Activated naive CD4-positive, alpha-beta T cell treated with anti-CD3 and anti-CD28 coated beads for 36 hours (primary cell): Measurements from ENCODE around the gene SYTL3. TPM values are rescaled to one million over a fixed set of nuclear protein-coding genes. Genes with fewer than 3 reads are reported as not detected.

Experiments used
- CTCF ChIA-PET: fragments of 350-600 bp; sonication (Branson Sonifier 250); formaldehyde crosslinking; loops from one replicate; lab custom pipeline; 2021; ENCODE audit warnings: antibody characterized with exemption; lab: Charles Lee
- DNase-seq: peaks from one replicate; pipeline ENCODE4 v3.0.0-alpha.2; 2020
- H3K27ac Mint-ChIP-seq: one replicate; pipeline ENCODE4 v1.8.0; 2021; ENCODE audit warnings: mild to moderate bottlenecking, mixed read lengths
- H3K27me3 Mint-ChIP-seq: one replicate; pipeline ENCODE4 v1.8.0; 2021; ENCODE audit warnings: low read depth, mixed read lengths
- H3K36me3 Mint-ChIP-seq: one replicate; pipeline ENCODE4 v1.8.0; 2021; ENCODE audit warnings: low read depth, mixed read lengths
- H3K4me1 Mint-ChIP-seq: one replicate; pipeline ENCODE4 v1.8.0; 2021; ENCODE audit warnings: low read depth, mixed read lengths
- H3K4me3 Mint-ChIP-seq: one replicate; pipeline ENCODE4 v1.8.0; 2021; ENCODE audit warnings: mild to moderate bottlenecking, moderate library complexity, mixed read lengths
- H3K9me3 Mint-ChIP-seq: one replicate; pipeline ENCODE4 v1.8.0; 2021; ENCODE audit warnings: mixed read lengths
- intact Hi-C: fragments of 100-400 bp; cut with micrococcal nuclease; formaldehyde crosslinking; loops from one replicate; pipeline ENCODE4 v1.15.1; 2023
- total RNA-seq, 2 experiments: library from RNA; stranded (reverse); gene quantifications; one replicate each; pipeline ENCODE4 v1.2.3, GENCODE V29; 2021

Gene SYTL3
- total RNA-seq, 2 experiments from 2014 or later, result 115 to 120 TPM

DNA sequence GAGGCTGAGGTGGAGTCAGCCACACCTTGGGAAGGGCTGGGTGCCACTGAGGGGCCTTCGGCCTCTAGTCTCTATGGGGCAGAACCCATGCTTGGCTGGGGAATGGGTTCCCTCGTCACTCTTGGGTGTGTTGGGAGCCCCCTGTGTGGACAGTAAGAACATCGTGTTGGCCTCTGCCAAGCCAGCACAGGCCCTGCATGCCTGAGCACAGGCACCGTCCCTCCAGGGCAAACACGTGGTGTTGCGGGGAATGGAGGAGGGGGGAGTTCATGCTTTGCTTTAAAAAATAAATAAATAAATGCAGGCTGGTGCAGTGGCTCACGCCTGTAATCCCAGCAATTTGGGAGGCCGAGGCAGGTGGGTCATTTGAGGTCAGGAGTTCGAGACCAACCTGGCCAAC lies 106.3 kb downstream of the SYTL3 start:
- Mint-ChIP-seq H3K4me1 (no peaks in the 10 kb centered on the region), H3K36me3 (peaks cover 28% of the 10 kb centered on the region), H3K27ac (no peak overlapping the region), H3K9me3 (no peaks in the 10 kb centered on the region), H3K27me3 (no peaks in the 10 kb centered on the region), H3K4me3 (no peak overlapping the region)
- CTCF ChIA-PET, result no interaction called here
- intact Hi-C loops, result no loop called here
- no peak for DNase-seq

DNA sequence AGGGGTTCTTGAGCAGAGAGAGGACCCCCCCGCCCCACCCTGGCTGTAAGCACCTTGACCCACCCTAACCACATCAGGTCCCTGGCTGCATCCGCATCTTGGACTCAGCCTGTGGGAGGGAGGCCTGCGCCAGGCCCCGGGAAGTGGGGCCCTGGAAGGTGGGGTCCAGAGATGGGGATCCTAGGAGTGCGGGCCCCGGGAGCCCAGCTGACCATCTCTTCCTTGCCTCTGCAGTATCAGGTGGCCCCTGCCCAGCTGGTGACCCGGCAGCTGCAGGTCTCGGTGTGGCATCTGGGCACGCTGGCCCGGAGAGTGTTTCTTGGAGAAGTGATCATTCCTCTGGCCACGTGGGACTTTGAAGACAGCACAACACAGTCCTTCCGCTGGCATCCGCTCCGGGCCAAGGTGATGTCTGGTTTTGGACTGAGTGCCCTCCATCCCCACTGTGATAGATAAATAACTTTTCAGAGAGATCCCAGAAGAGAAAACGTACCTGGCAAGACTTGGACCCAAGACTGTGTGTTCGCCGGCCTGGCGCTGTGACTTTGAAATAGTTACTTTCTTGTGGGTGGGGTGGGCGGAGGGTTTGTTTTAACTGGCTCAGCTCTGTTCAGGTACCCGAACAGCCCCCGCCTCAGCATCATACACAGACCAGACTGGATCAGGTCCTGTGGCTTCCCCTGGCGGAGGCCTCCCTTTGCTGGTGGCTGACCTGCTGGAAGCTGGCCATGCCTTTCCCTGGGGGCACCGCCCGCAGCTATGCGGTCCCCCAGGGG lies 107.3 kb downstream of the SYTL3 start:
- Mint-ChIP-seq H3K4me1 (no peaks in the 10 kb centered on the region), H3K27ac (no peak overlapping the region), H3K9me3 (no peaks in the 10 kb centered on the region), H3K36me3 (peaks cover 28% of the 10 kb centered on the region), H3K4me3 (no peak overlapping the region), H3K27me3 (no peaks in the 10 kb centered on the region)
- CTCF ChIA-PET, result no interaction called here
- no peak for DNase-seq
- intact Hi-C loops, result no loop called here

DNA sequence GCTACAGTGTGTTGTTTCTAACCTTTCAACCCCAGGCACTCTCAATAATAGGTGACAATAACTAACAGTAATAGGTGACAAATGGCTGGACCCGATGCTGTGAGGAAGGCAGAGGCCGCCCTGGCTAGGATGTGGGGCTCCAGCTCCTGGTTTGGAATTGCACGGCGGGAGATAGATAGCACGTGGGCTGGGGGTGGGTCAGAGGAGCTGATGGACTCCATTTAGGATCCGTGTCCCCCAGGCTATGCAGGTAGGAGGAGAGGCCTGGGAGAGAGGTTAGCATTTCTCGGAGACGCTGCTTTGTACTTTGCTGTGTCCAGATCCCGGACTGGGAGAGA lies 107.9 kb downstream of the SYTL3 start:
- intact Hi-C loops, result no loop called here
- H3K4me3 Mint-ChIP-seq, result no peak overlapping the region
- peaks cover 31% of the 10 kb centered on the region for H3K36me3 Mint-ChIP-seq
- no peaks in the 10 kb centered on the region for H3K9me3 Mint-ChIP-seq
- H3K27ac Mint-ChIP-seq, result no peak overlapping the region
- DNase-seq, result no peak
- no peaks in the 10 kb centered on the region for H3K27me3 Mint-ChIP-seq
- CTCF ChIA-PET, result no interaction called here
- no peaks in the 10 kb centered on the region for H3K4me1 Mint-ChIP-seq

DNA sequence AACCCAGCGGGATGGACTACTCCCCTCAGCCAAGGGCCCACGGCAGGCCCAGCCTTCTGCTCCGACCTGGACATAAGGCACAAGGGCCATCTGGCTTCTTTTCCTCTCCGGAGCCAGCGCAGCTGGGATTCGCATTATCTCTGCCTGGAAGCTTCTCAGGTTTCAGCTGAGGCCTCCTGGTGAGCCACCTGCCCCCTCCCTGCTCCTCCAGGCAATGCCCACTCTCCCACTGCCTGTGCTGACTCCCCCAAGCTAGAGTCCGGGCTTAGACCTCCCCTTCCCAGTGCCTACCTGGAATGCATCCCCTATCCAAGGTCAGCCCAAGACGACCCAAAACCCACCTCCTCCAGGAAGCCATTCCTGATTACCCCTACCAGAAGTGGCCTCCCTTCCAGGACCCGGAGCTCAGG lies 108.6 kb downstream of the SYTL3 start:
- no peak overlapping the region for H3K4me3 Mint-ChIP-seq
- CTCF ChIA-PET, result no interaction called here
- peaks cover 35% of the 10 kb centered on the region for H3K36me3 Mint-ChIP-seq
- H3K27me3 Mint-ChIP-seq, result no peaks in the 10 kb centered on the region
- no peaks in the 10 kb centered on the region for H3K9me3 Mint-ChIP-seq
- intact Hi-C loops, result no loop called here
- no peak overlapping the region for H3K27ac Mint-ChIP-seq
- no peak for DNase-seq
- H3K4me1 Mint-ChIP-seq, result no peaks in the 10 kb centered on the region

DNA sequence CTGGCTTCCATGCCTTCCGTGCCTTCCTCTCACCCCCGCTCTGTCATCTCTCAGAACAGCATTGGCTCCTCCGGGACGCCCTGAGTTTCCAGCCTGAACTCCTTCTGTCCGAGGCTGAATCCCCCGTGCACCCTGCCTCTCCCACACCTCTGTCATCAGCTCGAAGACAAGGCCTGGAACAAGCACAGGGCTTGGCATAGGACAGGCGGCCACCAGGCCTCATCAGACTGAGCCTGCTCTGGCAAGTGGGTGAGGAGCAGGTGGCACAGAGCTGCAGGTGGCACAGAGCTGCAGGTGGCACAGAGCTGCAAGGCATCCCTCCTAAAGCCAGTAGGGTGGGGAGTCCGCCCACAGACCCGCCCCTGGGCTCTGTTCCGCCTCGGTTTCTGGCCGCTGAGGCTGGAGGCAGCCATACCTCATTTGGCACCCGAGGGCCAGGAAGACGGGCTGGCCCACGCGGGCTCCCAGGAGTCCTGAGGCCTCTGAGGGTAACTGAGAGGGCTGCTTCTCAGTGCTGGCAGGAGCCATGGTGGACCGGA lies 109.2 kb downstream of the SYTL3 start:
- no peak for DNase-seq
- no peaks in the 10 kb centered on the region for H3K27me3 Mint-ChIP-seq
- CTCF ChIA-PET, result no interaction called here
- peaks cover 38% of the 10 kb centered on the region for H3K36me3 Mint-ChIP-seq
- no peak overlapping the region for H3K27ac Mint-ChIP-seq
- H3K4me1 Mint-ChIP-seq, result no peaks in the 10 kb centered on the region
- intact Hi-C loops, result no loop called here
- H3K4me3 Mint-ChIP-seq, result no peak overlapping the region
- H3K9me3 Mint-ChIP-seq, result no peaks in the 10 kb centered on the region

DNA sequence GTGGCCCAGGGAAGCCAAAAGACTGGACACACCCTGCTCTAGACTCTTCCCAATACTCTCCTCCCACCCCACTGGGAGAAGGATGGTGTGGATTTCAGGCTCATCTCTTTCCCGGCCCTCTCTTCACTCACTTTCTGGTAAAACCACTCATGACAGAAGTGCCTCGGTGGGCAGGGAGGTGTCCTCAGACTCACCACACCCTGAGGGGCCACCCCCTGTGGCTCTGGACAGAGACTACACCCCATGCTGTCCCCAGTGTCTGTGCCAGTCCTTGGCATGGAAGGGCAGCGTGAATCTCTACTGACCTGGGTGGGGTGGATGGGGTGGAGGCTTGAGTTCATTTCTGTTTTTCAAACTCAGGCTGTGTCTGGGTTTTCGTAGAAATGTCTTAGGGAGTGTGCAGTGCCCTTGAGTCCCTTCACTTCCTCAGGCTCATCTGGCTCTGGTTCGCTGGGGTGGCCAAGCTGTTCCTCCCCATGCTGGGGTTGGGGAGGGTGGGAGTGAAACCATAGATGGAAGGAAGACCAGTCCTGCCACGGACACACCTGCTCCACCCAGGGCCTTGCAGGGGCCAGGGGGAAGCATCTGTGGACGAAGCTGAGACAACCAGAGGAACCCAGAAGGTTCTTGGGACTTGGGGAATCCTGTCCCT lies 110.2 kb downstream of the SYTL3 start:
- Mint-ChIP-seq H3K36me3 (peaks cover 40% of the 10 kb centered on the region), H3K27me3 (no peaks in the 10 kb centered on the region), H3K4me3 (no peak overlapping the region), H3K4me1 (no peaks in the 10 kb centered on the region), H3K27ac (no peak overlapping the region), H3K9me3 (no peaks in the 10 kb centered on the region)
- CTCF ChIA-PET, result interaction anchor here (0.7 kb wide), 1 partner anchor 19 kb away, joined by 3 read pairs; no protein-coding TSS in a partner anchor
- intact Hi-C loops, result no loop called here
- DNase-seq, result no peak

DNA sequence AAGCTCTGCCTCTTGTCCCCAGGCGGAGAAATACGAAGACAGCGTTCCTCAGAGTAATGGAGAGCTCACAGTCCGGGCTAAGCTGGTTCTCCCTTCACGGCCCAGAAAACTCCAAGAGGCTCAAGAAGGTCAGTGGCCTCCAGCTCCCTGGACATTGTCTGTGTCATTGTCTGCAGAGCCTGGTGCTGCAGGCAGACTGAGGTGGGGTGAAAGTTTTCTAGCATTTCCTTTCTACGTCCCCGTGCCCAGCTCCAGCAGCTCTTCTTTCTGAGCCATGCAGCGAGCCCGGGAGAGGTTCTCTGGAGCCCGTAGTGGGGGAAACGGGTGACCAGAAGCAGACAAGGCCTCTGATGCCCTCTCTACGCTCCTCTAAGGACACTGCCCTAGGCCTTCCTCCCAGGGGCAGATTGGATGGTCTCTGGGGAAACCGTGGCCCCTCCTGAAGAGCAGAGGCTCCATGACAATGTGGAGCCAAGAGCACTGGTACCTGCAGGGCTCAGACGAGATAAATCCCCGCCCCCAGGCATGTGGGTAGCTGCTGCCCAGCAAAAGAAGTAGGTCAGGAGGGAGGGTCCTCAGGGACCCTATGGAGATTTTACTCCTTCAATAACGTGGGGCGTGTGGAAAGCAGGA lies 110.9 kb downstream of the SYTL3 start:
- Mint-ChIP-seq H3K27me3 (no peaks in the 10 kb centered on the region), H3K4me1 (no peaks in the 10 kb centered on the region), H3K9me3 (no peaks in the 10 kb centered on the region), H3K27ac (no peak overlapping the region), H3K36me3 (peaks cover 41% of the 10 kb centered on the region), H3K4me3 (no peak overlapping the region)
- intact Hi-C loops, result no loop called here
- DNase-seq, result no peak
- CTCF ChIA-PET, result no interaction called here

DNA sequence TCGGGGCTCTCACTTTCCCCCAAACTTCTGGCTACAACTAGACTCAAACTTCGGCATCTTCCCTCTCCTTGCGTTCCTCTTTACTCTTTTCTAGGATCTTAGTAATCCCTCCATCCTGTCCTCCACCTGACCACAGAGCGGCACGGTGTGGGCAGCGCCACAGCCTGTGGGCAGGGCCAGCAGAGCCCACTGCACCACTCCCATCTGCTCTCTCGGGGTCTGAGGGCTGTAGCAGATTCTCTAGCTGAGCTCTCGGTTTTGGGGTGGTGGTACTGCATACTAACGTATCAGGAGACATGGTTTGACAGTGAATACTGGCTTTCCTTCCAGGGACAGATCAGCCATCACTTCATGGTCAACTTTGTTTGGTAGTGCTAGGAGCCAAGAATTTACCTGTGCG lies 111.9 kb downstream of the SYTL3 start:
- intact Hi-C loops, result no loop called here
- no peak overlapping the region for H3K27ac Mint-ChIP-seq
- peaks cover 46% of the 10 kb centered on the region for H3K36me3 Mint-ChIP-seq
- H3K9me3 Mint-ChIP-seq, result no peaks in the 10 kb centered on the region
- no peaks in the 10 kb centered on the region for H3K4me1 Mint-ChIP-seq
- no peak for DNase-seq
- no peak overlapping the region for H3K4me3 Mint-ChIP-seq
- H3K27me3 Mint-ChIP-seq, result no peaks in the 10 kb centered on the region
- CTCF ChIA-PET, result no interaction called here

DNA sequence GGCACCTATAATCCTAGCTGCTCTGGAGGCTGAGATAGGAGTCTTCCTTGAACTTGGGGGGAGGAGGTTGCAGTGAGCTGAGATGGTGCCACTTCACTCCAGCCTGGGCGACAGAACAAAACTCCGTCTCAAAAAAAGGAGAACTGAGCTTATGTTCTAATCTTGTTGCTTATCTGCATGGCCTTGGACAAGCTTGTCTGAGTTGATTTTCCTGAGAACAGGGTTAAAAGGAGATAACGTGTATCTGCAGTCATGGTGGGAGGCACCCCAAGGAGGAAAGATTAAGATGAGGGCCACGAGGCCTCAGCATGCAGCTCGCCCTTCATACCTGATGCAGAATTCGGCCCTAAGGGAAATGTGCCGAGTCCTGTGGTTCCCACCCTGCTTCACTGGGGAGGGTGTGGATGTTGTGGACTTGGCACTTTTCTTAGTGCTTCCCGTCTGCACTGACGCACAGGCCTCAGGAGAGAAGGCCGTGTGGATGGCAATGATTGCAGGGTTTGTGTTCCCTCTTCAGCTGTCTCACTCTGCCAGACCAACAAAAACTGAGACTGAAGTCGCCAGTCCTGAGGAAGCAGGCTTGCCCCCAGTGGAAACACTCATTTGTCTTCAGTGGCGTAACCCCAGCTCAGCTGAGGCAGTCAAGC lies 113.1 kb downstream of the SYTL3 start:
- H3K36me3 Mint-ChIP-seq, result peaks cover 47% of the 10 kb centered on the region
- H3K27me3 Mint-ChIP-seq, result no peaks in the 10 kb centered on the region
- no peaks in the 10 kb centered on the region for H3K4me1 Mint-ChIP-seq
- no peak overlapping the region for H3K4me3 Mint-ChIP-seq
- no peaks in the 10 kb centered on the region for H3K9me3 Mint-ChIP-seq
- H3K27ac Mint-ChIP-seq, result peak overlapping the region; percentile 34
- CTCF ChIA-PET, result no interaction called here
- DNase-seq, result no peak
- intact Hi-C loops, result no loop called here

DNA sequence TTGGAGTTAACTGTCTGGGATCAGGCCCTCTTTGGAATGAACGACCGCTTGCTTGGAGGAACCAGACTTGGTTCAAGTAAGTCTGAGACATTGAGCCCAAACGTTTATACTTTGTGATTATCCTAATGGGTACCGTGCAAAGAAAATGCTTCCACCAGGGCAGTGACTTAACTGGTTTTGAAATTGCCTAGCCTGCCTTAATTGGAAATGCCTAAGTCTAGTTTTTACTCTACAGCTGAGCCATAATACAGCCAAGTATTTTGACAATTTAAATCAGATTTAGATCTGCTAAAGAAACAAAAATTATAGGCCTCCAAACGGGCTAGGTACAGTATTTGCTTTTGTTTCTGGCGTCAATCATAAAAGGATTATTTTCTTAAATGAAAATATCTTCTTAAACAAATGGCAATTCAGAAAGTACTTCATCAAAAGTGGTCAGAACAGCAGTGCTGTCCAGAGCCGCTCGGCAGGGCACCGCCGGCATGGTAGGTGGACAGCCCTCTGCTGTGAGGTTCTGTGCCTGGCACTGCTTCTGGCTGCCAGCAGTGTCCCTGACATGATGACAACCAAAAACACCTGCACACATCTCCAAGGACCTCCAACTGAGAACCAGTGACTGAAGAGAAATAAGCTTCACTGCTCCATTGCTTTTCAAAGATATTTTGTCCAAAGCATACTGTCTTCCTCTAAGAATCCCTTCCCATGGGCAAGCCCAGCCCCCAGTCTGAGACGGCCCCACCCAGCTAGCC lies 113.8 kb downstream of the SYTL3 start:
- Mint-ChIP-seq H3K36me3 (peaks cover 50% of the 10 kb centered on the region), H3K4me3 (no peak overlapping the region), H3K27me3 (no peaks in the 10 kb centered on the region), H3K9me3 (no peaks in the 10 kb centered on the region), H3K27ac (peak overlapping the region; percentile 78), H3K4me1 (no peaks in the 10 kb centered on the region)
- CTCF ChIA-PET, result no interaction called here
- intact Hi-C loops, result no loop called here
- DNase-seq, result no peak

DNA sequence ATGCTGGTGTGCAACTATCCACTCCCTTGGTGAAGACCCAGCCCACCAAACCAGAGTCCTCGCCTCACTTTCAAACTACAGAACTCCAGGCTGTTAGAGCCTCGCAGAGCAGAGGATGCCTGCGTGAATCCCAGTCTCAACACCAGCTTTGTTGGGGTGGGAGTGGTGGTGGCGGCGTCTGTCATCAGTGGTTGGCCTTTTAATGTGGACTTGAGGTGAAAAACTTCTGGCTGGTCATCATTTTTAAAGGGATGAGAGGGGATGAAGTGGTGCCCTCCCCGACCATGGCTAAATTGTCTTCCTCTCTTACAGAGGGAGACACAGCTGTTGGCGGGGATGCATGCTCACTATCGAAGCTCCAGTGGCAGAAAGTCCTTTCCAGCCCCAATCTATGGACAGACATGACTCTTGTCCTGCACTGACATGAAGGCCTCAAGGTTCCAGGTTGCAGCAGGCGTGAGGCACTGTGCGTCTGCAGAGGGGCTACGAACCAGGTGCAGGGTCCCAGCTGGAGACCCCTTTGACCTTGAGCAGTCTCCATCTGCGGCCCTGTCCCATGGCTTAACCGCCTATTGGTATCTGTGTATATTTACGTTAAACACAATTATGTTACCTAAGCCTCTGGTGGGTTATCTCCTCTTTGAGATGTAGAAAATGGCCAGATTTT lies 114.5 kb downstream of the SYTL3 start:
- Mint-ChIP-seq H3K9me3 (no peaks in the 10 kb centered on the region), H3K27ac (peak overlapping the region; percentile 78), H3K27me3 (no peaks in the 10 kb centered on the region), H3K36me3 (peaks cover 50% of the 10 kb centered on the region), H3K4me3 (no peak overlapping the region), H3K4me1 (no peaks in the 10 kb centered on the region)
- DNase-seq, result no peak
- intact Hi-C loops, result no loop called here
- CTCF ChIA-PET, result interaction anchor here (1.3 kb wide), 1 partner anchor 61 kb away, joined by 3 read pairs; no protein-coding TSS in a partner anchor
